Measurements from ENCODE around the gene RAX.

Gene RAX

GRCh38 chr18:59272891-59273758 is at the start of gene RAX:
TSS of gene RAX (minus strand) at chr18:59273454. CDS start at chr18:59273206, 248 bp downstream.
- no peak for DNase-seq

GRCh38 chr18:59318460-59319050 is 45.3 kb upstream of the RAX start, which contains the start of gene CPLX4:
TSS of gene CPLX4 (minus strand) at chr18:59318649. CDS start at chr18:59318462, 187 bp downstream.
- no peak for DNase-seq

- DNase-seq, result no peak
Measured at GRCh38 chr18:59311631-59312030, 38.4 kb upstream of the RAX start.

GRCh38 chr18:59308938-59309260 is 35.6 kb upstream of the RAX start:
- DNase-seq, result no peak

GRCh38 chr18:59308248-59308937 is 35.1 kb upstream of the RAX start:
- peak; percentile 40 to 63 for DNase-seq

GRCh38 chr18:59306640-59307039 is 33.4 kb upstream of the RAX start:
- DNase-seq, result no peak

- no peak for DNase-seq
Measured at GRCh38 chr18:59305295-59305694, 32.0 kb upstream of the RAX start.

GRCh38 chr18:59303656-59304195 is 30.5 kb upstream of the RAX start:
- DNase-seq, result no peak

- DNase-seq, result no peak
Measured at GRCh38 chr18:59303006-59303405, 29.8 kb upstream of the RAX start.

GRCh38 chr18:59301929-59302328 is 28.7 kb upstream of the RAX start:
- no peak for DNase-seq

- no peak for DNase-seq
Measured at GRCh38 chr18:59300676-59301285, 27.5 kb upstream of the RAX start.

- DNase-seq, result no peak
Measured at GRCh38 chr18:59298871-59299270, 25.6 kb upstream of the RAX start.

GRCh38 chr18:59293317-59293716 is 20.1 kb upstream of the RAX start:
- DNase-seq, result no peak

GRCh38 chr18:59286341-59286740 is 13.1 kb upstream of the RAX start:
- no peak for DNase-seq

- DNase-seq, result no peak
Measured at GRCh38 chr18:59282341-59282740, 9.1 kb upstream of the RAX start.

GRCh38 chr18:59279722-59280121 is 6.5 kb upstream of the RAX start:
- DNase-seq, result no peak

- DNase-seq, result no peak
Measured at GRCh38 chr18:59279193-59279592, 5.9 kb upstream of the RAX start.

GRCh38 chr18:59278793-59279192 is 5.5 kb upstream of the RAX start:
- DNase-seq, result no peak

- no peak for DNase-seq
Measured at GRCh38 chr18:59276047-59276446, 2.8 kb upstream of the RAX start.

- DNase-seq, result no peak
Measured at GRCh38 chr18:59275406-59275949, 2.2 kb upstream of the RAX start.

GRCh38 chr18:59274533-59274928 is 1.3 kb upstream of the RAX start:
- no peak for DNase-seq

GRCh38 chr18:59273759-59274532 is 692 bp upstream of the RAX start:
- no peak for DNase-seq

All from hippocampal formation (tissue), 2 donors.